HepG2 (cell line): ENCODE measurements around the gene KATNB1. TPM values are rescaled to one million over a fixed set of nuclear protein-coding genes. Genes with fewer than 3 reads are reported as not detected.

Source experiments
- ATAC-seq: fragments of 200-7000 bp; cut with Tn5 transposase; 3 replicates; pipeline ENCODE4 v1.9.1; 2020; ENCODE audit warnings: mild to moderate bottlenecking, moderate library complexity
- BruUV-seq: library from RNA; stranded (reverse); fragments of 400-500 nt; replicated peaks from 2 replicates; lab custom pipeline; 2021; lab: Mats Ljungman, UMichigan
- CTCF ChIA-PET: fragments of 300-600 bp; formaldehyde crosslinking; extraction: SDS; loops from one replicate; lab custom pipeline; 2021; ENCODE audit warnings: low total read pairs, inconsistent platforms, low intra/inter-chr PET ratio; lab: Yijun Ruan, JAX
- POLR2A ChIA-PET: fragments of 350-600 bp; sonication (Branson Sonifier 250); formaldehyde crosslinking; loops from one replicate; lab custom pipeline; 2020; ENCODE audit warnings: antibody characterized with exemption, inconsistent platforms; lab: Yijun Ruan, JAX
- DNase-seq: peaks from one replicate; pipeline ENCODE4 v3.0.0-alpha.2; 2015; ENCODE audit warnings: low spot score
- FAIRE-seq: peaks from 3 replicates; lab custom pipeline; 2011; peaks lifted over from hg19 to GRCh38; lab: Jason Lieb, UNC
- H2AFZ ChIP-seq: one replicate; pipeline ENCODE4 v1.6.1; 2011; ENCODE audit warnings: low read length, inconsistent platforms
- H3K27ac ChIP-seq: fragments of 300-600 bp; 3 replicates; pipeline ENCODE4 v1.8.0; 2011; ENCODE audit warnings: mixed run types, mild to moderate bottlenecking, mixed read lengths, low read length, inconsistent platforms; ENCODE audit not compliant: insufficient read depth; ENCODE audit errors: extremely low read length
- H3K27me3 ChIP-seq, 2 experiments: fragments of 200-600 bp in 1 of 2; 2 replicates in 1 of 2; 3 replicates in 1 of 2; pipeline versions ENCODE4 v1.6.0 to v1.8.0; 2011; ENCODE audit warnings: low read length in 2 of 2, mild to moderate bottlenecking in 2 of 2, moderate library complexity in 2 of 2, inconsistent platforms in 1 of 2; ENCODE audit not compliant: insufficient read depth in 2 of 2, control insufficient read depth in 1 of 2
- H3K36me3 ChIP-seq, 2 experiments: fragments of 200-600 bp in 1 of 2; replicated peaks in 1 of 2; 2 replicates in 1 of 2; 3 replicates in 1 of 2; pipeline versions ENCODE4 v1.5.1 to v1.8.0; 2011; ENCODE audit warnings: low read length in 2 of 2, inconsistent platforms in 1 of 2; ENCODE audit not compliant: insufficient read depth in 2 of 2, control insufficient read depth in 1 of 2
- H3K4me1 ChIP-seq: 2 replicates; pipeline ENCODE4 v1.5.1; 2012; ENCODE audit warnings: low read length, inconsistent platforms; ENCODE audit not compliant: insufficient read depth
- H3K4me2 ChIP-seq: 2 replicates; pipeline ENCODE4 v1.6.0; 2011; ENCODE audit warnings: low read depth, low read length, inconsistent platforms
- H3K4me3 ChIP-seq, 3 experiments: fragments of 200-600 bp in 1 of 3; sonication (generic), shearing (Covaris generic) in 1 of 3; replicated peaks in 1 of 3; 2 replicates each; pipeline ENCODE4 v1.5.1; 2011 to 2016; ENCODE audit warnings: low read length in 3 of 3, inconsistent platforms in 2 of 3, low read depth in 2 of 3, mild to moderate bottlenecking in 2 of 3, control low read depth in 1 of 3, mixed read lengths in 1 of 3; ENCODE audit not compliant: insufficient read depth in 1 of 3
- H3K79me2 ChIP-seq: one replicate; pipeline ENCODE4 v1.6.1; 2011; ENCODE audit warnings: low read length, inconsistent platforms; ENCODE audit not compliant: insufficient read depth
- H3K9ac ChIP-seq: 2 replicates; pipeline ENCODE4 v1.6.0; 2011; ENCODE audit warnings: mild to moderate bottlenecking, low read depth, low read length, inconsistent platforms; ENCODE audit not compliant: insufficient read depth
- H3K9me3 ChIP-seq: 2 replicates; pipeline ENCODE4 v1.5.1; 2012; ENCODE audit warnings: mild to moderate bottlenecking, low read length
- H4K20me1 ChIP-seq: 2 replicates; pipeline ENCODE4 v1.6.0; 2011; ENCODE audit warnings: inconsistent platforms, mild to moderate bottlenecking, low read length, moderate library complexity; ENCODE audit not compliant: insufficient read depth
- ASH2L ChIP-seq: fragments of 300-600, 200-600 bp; sonication (generic); IDR thresholded peaks from 2 replicates; pipeline ENCODE4 v1.7.0; 2017; ENCODE audit warnings: low read depth, mild to moderate bottlenecking, moderate library complexity, mixed read lengths, low read length; ENCODE audit not compliant: insufficient read length
- ELF1 ChIP-seq: sonication (generic); formaldehyde crosslinking; IDR thresholded peaks from 2 replicates; pipeline ENCODE4 v1.4.0; 2020; ENCODE audit warnings: missing genetic modification reagents
- ETV6 ChIP-seq: sonication (generic); formaldehyde crosslinking; conservative IDR thresholded peaks from 2 replicates; pipeline ENCODE4 v1.4.0; 2020; ENCODE audit warnings: missing genetic modification reagents
- FOXJ3 ChIP-seq: sonication (generic); formaldehyde crosslinking; IDR thresholded peaks from 2 replicates; pipeline ENCODE4 v1.4.0; 2020; ENCODE audit warnings: missing genetic modification reagents, mild to moderate bottlenecking, borderline replicate concordance
- GLI4 ChIP-seq: sonication (generic); formaldehyde crosslinking; IDR thresholded peaks from 2 replicates; pipeline ENCODE4 v1.5.1; 2020; ENCODE audit warnings: missing genetic modification reagents, mild to moderate bottlenecking, moderate library complexity, borderline replicate concordance
- KAT7 ChIP-seq: IDR thresholded peaks from 2 replicates; pipeline ENCODE4 v1.6.1; 2018; ENCODE audit warnings: borderline replicate concordance, missing compliant biosample characterization
- KAT8 ChIP-seq: IDR thresholded peaks from 2 replicates; pipeline ENCODE4 v1.6.1; 2016; ENCODE audit warnings: missing genetic modification reagents, missing compliant biosample characterization
- LCORL ChIP-seq, 2 experiments: fragments of 450-650 bp in 1 of 2; sonication (generic) in 1 of 2; formaldehyde crosslinking in 1 of 2; IDR thresholded peaks; 2 replicates each; pipeline versions ENCODE4 v1.5.0 to v1.6.1; 2017 to 2020; ENCODE audit warnings: antibody characterized with exemption in 1 of 2, missing genetic modification reagents in 1 of 2
- MXD1 ChIP-seq: sonication (generic); formaldehyde crosslinking; IDR thresholded peaks from 2 replicates; pipeline ENCODE4 v1.4.0; 2020; ENCODE audit warnings: mild to moderate bottlenecking, missing genetic modification reagents
- RFX1 ChIP-seq: fragments of 450-650 bp; IDR thresholded peaks from 2 replicates; pipeline ENCODE4 v1.6.1; 2017
- TMF1 ChIP-seq: sonication (generic); formaldehyde crosslinking; IDR thresholded peaks from 2 replicates; pipeline ENCODE4 v1.8.1; 2022; ENCODE audit warnings: low read depth, missing genetic modification reagents
- YY1 ChIP-seq: IDR thresholded peaks from 2 replicates; pipeline ENCODE4 v1.6.1; 2011; ENCODE audit warnings: low read length, low read depth, moderate library complexity, mild to moderate bottlenecking; ENCODE audit not compliant: insufficient read depth, insufficient replicate concordance
- ZBTB26 ChIP-seq: IDR thresholded peaks from 2 replicates; pipeline ENCODE4 v1.6.1; 2016; ENCODE audit warnings: missing compliant biosample characterization, missing genetic modification reagents, borderline replicate concordance
- ZMYM4 ChIP-seq: sonication (generic); formaldehyde crosslinking; IDR thresholded peaks from 2 replicates; pipeline ENCODE4 v1.8.1; 2023; ENCODE audit warnings: mild to moderate bottlenecking, missing genetic modification reagents
- ZNF160 ChIP-seq: sonication (generic); formaldehyde crosslinking; IDR thresholded peaks from 2 replicates; pipeline ENCODE4 v1.8.0; 2022; ENCODE audit warnings: mild to moderate bottlenecking, inconsistent platforms, missing genetic modification reagents
- ZNF260 ChIP-seq: sonication (generic); formaldehyde crosslinking; IDR thresholded peaks from 2 replicates; pipeline ENCODE4 v1.4.0; 2020; ENCODE audit warnings: missing genetic modification reagents, low read depth, mild to moderate bottlenecking, borderline replicate concordance
- ZNF329 ChIP-seq: sonication (generic); formaldehyde crosslinking; IDR thresholded peaks from 2 replicates; pipeline ENCODE4 v1.9.0; 2021; ENCODE audit warnings: low read depth, mild to moderate bottlenecking, missing genetic modification reagents
- ZNF414 ChIP-seq: sonication (generic); formaldehyde crosslinking; IDR thresholded peaks from 2 replicates; pipeline ENCODE4 v1.5.0; 2020; ENCODE audit warnings: missing genetic modification reagents
- ZNF496 ChIP-seq: sonication (generic); formaldehyde crosslinking; IDR thresholded peaks from 2 replicates; pipeline ENCODE4 v1.8.1; 2023; ENCODE audit warnings: mild to moderate bottlenecking, moderate library complexity, missing genetic modification reagents; ENCODE audit not compliant: insufficient replicate concordance
- ZNF678 ChIP-seq: sonication (generic); formaldehyde crosslinking; IDR thresholded peaks from 2 replicates; pipeline ENCODE4 v1.4.0; 2020; ENCODE audit warnings: mild to moderate bottlenecking, missing genetic modification reagents
- ZNF761 ChIP-seq: sonication (generic); formaldehyde crosslinking; conservative IDR thresholded peaks from 2 replicates; pipeline ENCODE4 v1.4.0; 2020; ENCODE audit warnings: mild to moderate bottlenecking, missing genetic modification reagents
- WGBS: methylation state at CpG from one replicate; pipeline ENCODE4 v1.1.6; 2017; ENCODE audit warnings: low lambda C conversion rate; 5-methylcytosine and 5-hydroxymethylcytosine counted together
- in situ Hi-C: cut with HindIII; loops from 2 replicates; pipeline ENCODE4 v1.10.0; 2017; ENCODE audit warnings: low pct_unique_long_range_greater_than_20kb; ENCODE audit not compliant: extremely low pct_ligation_motif_present
- intact Hi-C: fragments of 100-400 bp; cut with micrococcal nuclease; formaldehyde crosslinking; loops from one replicate; pipeline ENCODE4 v1.10.0; 2022; ENCODE audit not compliant: unreplicated experiment
- polyA plus RNA-seq, 8 experiments: library from polyadenylated mRNA; depleted of rRNA in 3 of 8; stranded (reverse) in 7 of 8; unstranded in 1 of 8; fragments of >200 nt; fragmentation: Illumina TruSeq in 4 of 8; extraction: Trizol in 4 of 8; gene quantifications; 2 replicates each; pipeline versions ENCODE4 v1.2.1 to v1.2.3, GENCODE V29; 2011 to 2016; ENCODE audit warnings: low read depth in 4 of 8, missing spikeins in 1 of 8, mixed read lengths in 1 of 8; ENCODE audit not compliant: insufficient read depth in 1 of 8
- total RNA-seq, 5 experiments: library from RNA; depleted of rRNA; stranded (reverse); fragments of >200 nt; fragmentation: Illumina TruSeq; extraction: Trizol; gene quantifications; 2 replicates each; pipeline ENCODE4 v1.2.3, GENCODE V29; 2016; ENCODE audit warnings: low read depth in 1 of 5

Gene KATNB1
- total and polyA plus RNA-seq, 2 of the 13 experiments (the other 11 are each of a cell fraction or from before 2014, with no cell fraction given): 31.5 to 43.5 TPM

GRCh38 chr16:57704011-57704904 lies 31.3 kb upstream of the KATNB1 start:
- WGBS: 0% methylated on average over 11 of the region's 11 CpGs
- FAIRE-seq (peak; percentile 89), DNase-seq (peak; percentile 92), ATAC-seq (peak; percentile 77)
- Histone ChIP-seq H3K4me1 (peaks cover 72% of the 10 kb centered on the region), H4K20me1 (no peaks in the 10 kb centered on the region), H3K4me3 (peak overlapping the region; percentile 11 to 58 (median 52)), H2AFZ (peak overlapping the region; percentile 20), H3K27ac (peak overlapping the region; percentile 92), H3K9me3 (no peaks in the 10 kb centered on the region), H3K9ac (peak overlapping the region; percentile 68), H3K36me3 (no peaks in the 10 kb centered on the region), H3K27me3 (no peaks in the 10 kb centered on the region), H3K79me2 (no peaks in the 10 kb centered on the region), H3K4me2 (peak overlapping the region; percentile 94)
- ChIA-PET POLR2A (interaction anchor here (0.6 to 2.8 kb wide), 25 partner anchors 10 to 425 kb away, joined by 3 to 42 read pairs (median 3); partner anchors contain the start of genes ADGRG3, CFAP20, CX3CL1 and DRC7), CTCF (interaction anchor here (0.6 to 0.8 kb wide), 2 partner anchors 52 to 55 kb away, joined by 3 to 4 read pairs; no protein-coding TSS in a partner anchor)
- in situ Hi-C loops: no loop called here
- intact Hi-C loops: loop anchor here (1.0 to 2.0 kb wide), 2 partner anchors 16 to 43 kb away; no protein-coding TSS in a partner anchor
- TSS peak; percentile 80 for BruUV-seq
- TF ChIP-seq ASH2L (peak; percentile 91), ZMYM4 (peak; percentile 52), FOXJ3 (peak; percentile 45; the same call in 1 of the 2 replicates), ZNF329 (CRISPR knock-in tag) (no peak), TMF1 (CRISPR knock-in tag) (no peak), ZBTB26 (CRISPR knock-in tag) (no peak; the same call in 1 of the 2 replicates), ZNF761 (CRISPR knock-in tag) (no peak), ZNF414 (CRISPR knock-in tag) (no peak), LCORL (IDR thresholded peaks at IDR 0.05) (no peak), LCORL (CRISPR knock-in tag; IDR thresholded peaks at IDR 0.05) (peak; percentile 82), ZNF260 (CRISPR knock-in tag) (no peak), ZNF496 (CRISPR knock-in tag) (no peak), ETV6 (CRISPR knock-in tag) (no peak), MXD1 (no peak), KAT7 (CRISPR knock-in tag) (peak; percentile 83; the same call in 1 of the 2 replicates), KAT8 (CRISPR knock-in tag) (peak; percentile 27; the same call in 1 of the 2 replicates), GLI4 (CRISPR knock-in tag) (0 out of 2 replicates have a peak, but pooled peaks have one; percentile 35), RFX1 (no peak), YY1 (no peak), ZNF678 (0 out of 2 replicates have a peak, but pooled peaks have one; percentile 78), ZNF160 (CRISPR knock-in tag) (no peak), ELF1 (CRISPR knock-in tag) (no peak; the same call in 1 of the 2 replicates)
